Measurements from ENCODE around the gene FAM72B. TPM values are rescaled to one million over a fixed set of nuclear protein-coding genes. Genes with fewer than 3 reads are reported as not detected.
"Not testable (repeated sequence)": the region's sequence is repeated elsewhere in the genome, so short reads cannot be mapped to it uniquely, and the experiment has no call there.

FAM72B gene
- total RNA-seq, 1 donor from 2014 or later = 3.1 TPM

DNA sequence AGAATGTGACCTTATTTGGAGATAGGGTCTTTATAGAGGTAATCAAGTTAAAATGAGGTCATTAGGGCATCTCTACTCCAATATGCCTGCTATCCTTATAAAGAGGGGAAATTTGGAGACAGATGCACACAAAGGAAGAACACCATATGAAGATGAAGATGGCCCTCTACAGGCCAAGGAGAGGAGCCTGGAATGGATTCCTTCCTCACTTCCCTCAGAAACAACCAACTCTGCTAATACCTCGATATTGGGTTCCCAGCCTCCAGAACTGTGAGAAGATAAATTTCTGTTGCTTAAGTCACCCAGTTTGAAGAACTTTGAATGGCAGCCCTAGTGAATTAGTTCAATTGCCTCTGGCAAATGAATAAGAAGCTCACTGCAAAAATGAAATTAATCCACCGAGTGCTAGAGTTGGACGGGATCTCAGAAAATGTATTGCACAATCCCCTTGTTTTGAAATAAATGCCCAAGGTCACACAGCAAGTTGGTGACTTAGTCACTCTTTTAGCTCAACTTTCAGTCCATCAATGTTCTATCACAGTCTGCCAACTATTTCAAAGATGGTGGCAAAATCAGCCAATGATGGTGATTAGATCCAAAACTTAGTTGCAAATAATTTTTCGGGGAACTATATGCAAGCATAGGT is 27.1 kb downstream of the FAM72B start:
- not testable (repeated sequence) for DNase-seq (ENCODE audit: low spot score, unreplicated experiment); H3K36me3 Mint-ChIP-seq (ENCODE audit: insufficient read depth); H3K27me3 Mint-ChIP-seq; H3K9me3 Mint-ChIP-seq (ENCODE audit: low read depth); H3K27ac Mint-ChIP-seq; H3K4me1 Mint-ChIP-seq (ENCODE audit: low read depth); H3K4me3 Mint-ChIP-seq (ENCODE audit: low read depth)

DNA sequence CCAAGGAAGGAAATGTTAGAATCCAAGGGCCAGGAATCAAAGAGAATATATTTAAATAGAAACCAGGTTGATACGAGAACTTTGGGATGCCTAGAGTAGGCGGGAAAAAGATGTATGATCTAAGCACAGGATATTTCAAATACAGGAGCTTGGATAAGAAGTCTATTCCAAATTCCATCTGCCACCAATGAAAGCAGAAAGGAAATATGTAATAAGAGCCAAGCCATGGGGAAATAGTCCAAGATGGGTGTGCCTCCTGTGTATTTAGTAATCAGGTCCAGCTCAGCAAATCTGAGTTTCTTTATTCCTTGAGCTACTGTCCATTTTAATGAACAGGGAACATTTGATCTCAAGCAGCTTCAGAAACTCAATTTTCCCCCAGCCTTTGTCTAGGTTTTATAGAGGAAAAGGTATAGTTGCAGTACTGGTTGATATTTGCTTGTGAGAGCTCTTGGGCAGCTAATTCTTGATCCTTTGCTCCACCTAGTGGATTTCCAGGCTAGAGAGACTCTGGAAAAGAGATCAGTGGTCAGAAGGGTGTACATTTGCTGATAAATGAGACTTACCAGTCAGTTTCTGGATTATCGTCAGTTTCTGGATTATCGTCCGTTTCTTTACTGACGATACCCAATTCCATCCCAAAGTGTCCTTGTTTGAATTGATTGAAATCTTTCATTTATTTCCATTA is 28.3 kb downstream of the FAM72B start:
- not testable (repeated sequence) for H3K9me3 Mint-ChIP-seq (ENCODE audit: low read depth); DNase-seq (ENCODE audit: low spot score, unreplicated experiment)

DNA sequence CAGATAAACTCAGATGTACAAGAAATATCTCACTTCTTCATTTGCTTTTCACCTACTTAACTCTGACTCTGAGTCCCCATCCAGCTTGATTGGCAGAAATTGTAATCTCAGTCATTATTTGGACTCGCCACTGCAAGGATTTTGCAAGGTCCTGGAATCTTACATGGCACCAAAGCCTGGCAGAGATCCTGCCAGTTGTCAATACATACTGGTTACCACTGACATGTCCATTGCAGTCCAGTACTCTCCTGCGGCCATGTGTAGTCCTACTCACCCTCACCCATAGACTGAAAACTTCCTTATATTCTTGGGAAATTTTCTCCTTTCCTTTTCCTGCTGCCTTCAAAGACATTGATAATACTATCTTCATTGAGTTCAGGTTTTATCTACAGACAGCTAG is 29.3 kb downstream of the FAM72B start:
- not testable (repeated sequence) for H3K4me1 Mint-ChIP-seq (ENCODE audit: low read depth); H3K9me3 Mint-ChIP-seq (ENCODE audit: low read depth); H3K27ac Mint-ChIP-seq; H3K4me3 Mint-ChIP-seq (ENCODE audit: low read depth); DNase-seq (ENCODE audit: low spot score, unreplicated experiment); H3K27me3 Mint-ChIP-seq; H3K36me3 Mint-ChIP-seq (ENCODE audit: insufficient read depth)

More for the DNA sequence above, 28.3 kb downstream of the FAM72B start:
- H3K4me3 Mint-ChIP-seq (ENCODE audit: low read depth); H3K4me1 Mint-ChIP-seq (ENCODE audit: low read depth); H3K27ac Mint-ChIP-seq; H3K27me3 Mint-ChIP-seq; H3K36me3 Mint-ChIP-seq (ENCODE audit: insufficient read depth): not testable (repeated sequence)
- TF ChIP-seq, protein P1, sequence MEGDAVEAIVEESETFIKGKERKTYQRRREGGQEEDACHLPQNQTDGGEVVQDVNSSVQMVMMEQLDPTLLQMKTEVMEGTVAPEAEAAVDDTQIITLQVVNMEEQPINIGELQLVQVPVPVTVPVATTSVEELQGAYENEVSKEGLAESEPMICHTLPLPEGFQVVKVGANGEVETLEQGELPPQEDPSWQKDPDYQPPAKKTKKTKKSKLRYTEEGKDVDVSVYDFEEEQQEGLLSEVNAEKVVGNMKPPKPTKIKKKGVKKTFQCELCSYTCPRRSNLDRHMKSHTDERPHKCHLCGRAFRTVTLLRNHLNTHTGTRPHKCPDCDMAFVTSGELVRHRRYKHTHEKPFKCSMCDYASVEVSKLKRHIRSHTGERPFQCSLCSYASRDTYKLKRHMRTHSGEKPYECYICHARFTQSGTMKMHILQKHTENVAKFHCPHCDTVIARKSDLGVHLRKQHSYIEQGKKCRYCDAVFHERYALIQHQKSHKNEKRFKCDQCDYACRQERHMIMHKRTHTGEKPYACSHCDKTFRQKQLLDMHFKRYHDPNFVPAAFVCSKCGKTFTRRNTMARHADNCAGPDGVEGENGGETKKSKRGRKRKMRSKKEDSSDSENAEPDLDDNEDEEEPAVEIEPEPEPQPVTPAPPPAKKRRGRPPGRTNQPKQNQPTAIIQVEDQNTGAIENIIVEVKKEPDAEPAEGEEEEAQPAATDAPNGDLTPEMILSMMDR (IDR thresholded peaks at IDR 0.05; ENCODE audit: unreplicated experiment) = peak; percentile 36

DNA sequence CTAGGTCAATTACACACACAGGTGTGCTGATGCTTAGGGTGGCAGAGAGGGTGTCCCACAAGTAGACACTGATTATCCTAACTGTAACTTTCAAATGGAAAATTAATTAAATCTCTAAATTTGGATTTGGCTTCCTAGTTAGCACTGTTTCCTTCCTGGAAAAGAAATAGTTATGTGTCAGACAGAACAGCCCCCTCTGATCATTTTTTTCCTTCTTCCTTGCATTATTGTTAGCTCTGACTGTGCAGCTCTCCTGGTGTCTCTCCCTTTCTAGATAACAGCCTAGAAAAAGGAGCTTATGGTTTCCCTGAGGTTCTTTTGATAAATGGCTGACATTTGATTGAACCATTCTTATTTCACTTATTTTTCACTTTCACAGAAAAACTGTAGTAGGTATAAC is 31.4 kb downstream of the FAM72B start:
- H3K4me3 Mint-ChIP-seq (ENCODE audit: low read depth); H3K9me3 Mint-ChIP-seq (ENCODE audit: low read depth); DNase-seq (ENCODE audit: low spot score, unreplicated experiment); H3K4me1 Mint-ChIP-seq (ENCODE audit: low read depth); H3K27me3 Mint-ChIP-seq; H3K27ac Mint-ChIP-seq; H3K36me3 Mint-ChIP-seq (ENCODE audit: insufficient read depth): not testable (repeated sequence)

DNA sequence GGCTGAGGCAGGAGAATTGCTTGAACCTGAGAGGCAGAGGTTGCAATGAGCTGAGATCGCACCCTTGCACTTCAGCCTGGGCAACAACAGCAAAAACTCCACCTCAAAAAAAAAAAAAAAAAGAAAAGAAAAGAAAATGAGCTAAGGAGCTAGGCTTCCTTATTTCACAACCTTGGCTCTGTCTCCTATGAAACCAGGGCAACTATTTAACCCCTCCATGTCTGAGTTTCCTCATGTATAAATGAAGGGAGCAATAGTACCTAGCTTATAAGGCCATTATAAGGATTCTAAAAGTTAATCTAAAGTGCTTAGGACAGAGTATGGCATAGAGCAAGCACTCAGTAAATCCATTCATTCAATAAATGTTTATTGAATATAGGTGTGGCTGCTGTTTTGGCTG is 32.8 kb downstream of the FAM72B start:
- H3K27ac Mint-ChIP-seq; DNase-seq (ENCODE audit: low spot score, unreplicated experiment); H3K4me1 Mint-ChIP-seq (ENCODE audit: low read depth); H3K27me3 Mint-ChIP-seq; H3K4me3 Mint-ChIP-seq (ENCODE audit: low read depth); H3K36me3 Mint-ChIP-seq (ENCODE audit: insufficient read depth); H3K9me3 Mint-ChIP-seq (ENCODE audit: low read depth): not testable (repeated sequence)

DNA sequence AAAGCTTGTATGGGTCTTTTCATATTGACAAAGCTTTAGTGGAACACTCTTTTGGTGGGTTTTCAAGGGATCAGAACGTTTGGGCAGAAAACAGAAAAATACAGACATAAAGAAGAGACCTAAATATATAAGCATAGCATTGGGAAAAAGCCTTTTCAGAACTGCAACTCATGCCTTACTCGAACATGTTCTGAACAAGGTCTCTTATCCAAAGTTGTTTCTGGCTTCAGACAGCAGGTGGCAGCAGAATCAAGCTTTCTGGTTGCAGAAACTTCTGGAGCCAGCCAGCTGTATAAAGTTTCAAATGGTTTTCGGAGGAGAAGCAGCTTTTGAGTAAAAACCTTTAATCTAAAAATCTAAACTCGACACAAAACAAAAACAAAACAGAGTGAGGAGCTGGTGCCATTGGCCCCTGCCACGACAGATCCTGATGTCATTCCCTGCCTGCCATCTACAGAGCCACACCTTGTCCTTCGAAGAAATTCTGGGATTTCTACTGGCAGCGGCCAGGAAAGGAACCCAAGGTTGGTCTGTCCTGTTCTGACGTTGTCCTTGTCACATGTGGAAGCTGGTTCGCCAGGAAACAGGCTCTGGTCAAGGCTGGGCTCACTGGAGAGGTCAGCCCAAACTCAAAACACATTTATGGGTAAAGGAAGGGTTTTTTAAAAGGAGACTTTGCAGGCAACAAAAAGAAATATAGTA is 35.5 kb downstream of the FAM72B start:
- not testable (repeated sequence) for H3K9me3 Mint-ChIP-seq (ENCODE audit: low read depth); H3K36me3 Mint-ChIP-seq (ENCODE audit: insufficient read depth); H3K27ac Mint-ChIP-seq; H3K4me1 Mint-ChIP-seq (ENCODE audit: low read depth); H3K4me3 Mint-ChIP-seq (ENCODE audit: low read depth); DNase-seq (ENCODE audit: low spot score, unreplicated experiment); H3K27me3 Mint-ChIP-seq

DNA sequence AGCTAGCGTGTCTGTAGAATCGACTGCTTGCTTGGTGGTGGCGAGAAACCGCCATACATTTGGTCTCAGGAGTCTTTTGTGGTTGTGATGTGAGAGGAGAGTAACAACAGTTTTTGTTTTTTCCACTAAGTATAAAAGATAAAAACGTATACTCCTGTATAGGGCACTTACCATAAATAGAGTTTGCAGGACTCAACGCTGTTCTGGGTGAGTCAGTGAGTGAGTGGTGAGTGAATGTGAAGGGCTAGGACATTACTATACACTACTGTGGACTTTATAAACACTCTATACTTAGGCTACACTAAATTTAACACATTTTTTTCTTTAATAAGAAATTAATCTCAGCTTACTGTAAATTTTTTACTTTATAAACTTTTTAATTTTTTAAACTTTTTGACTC is 43.7 kb downstream of the FAM72B start:
- DNase-seq (ENCODE audit: low spot score, unreplicated experiment); H3K9me3 Mint-ChIP-seq (ENCODE audit: low read depth); H3K27ac Mint-ChIP-seq; H3K4me3 Mint-ChIP-seq (ENCODE audit: low read depth); H3K36me3 Mint-ChIP-seq (ENCODE audit: insufficient read depth); H3K27me3 Mint-ChIP-seq; H3K4me1 Mint-ChIP-seq (ENCODE audit: low read depth): not testable (repeated sequence)

DNA sequence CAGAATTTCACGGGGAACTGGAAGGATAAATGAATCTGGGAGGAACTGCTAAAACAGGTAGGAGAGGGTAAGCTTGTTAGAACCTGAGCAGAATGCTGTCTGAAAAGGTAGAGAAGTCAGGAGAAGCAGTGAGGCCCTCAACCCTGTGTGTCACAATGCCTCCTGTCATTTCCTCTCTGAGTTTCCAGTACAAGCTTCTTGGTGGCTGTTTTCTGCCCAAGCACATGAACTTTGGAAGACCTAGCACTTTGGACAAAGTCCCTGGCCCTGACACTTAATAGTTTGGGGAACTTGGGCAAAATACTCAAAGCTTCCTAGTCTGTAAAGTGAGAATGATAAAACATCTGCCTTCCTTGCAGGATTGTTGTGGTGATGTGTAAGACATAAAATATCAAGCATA is 52.6 kb downstream of the FAM72B start:
- H3K27ac Mint-ChIP-seq; H3K4me3 Mint-ChIP-seq (ENCODE audit: low read depth); DNase-seq (ENCODE audit: low spot score, unreplicated experiment): not testable (repeated sequence)

DNA sequence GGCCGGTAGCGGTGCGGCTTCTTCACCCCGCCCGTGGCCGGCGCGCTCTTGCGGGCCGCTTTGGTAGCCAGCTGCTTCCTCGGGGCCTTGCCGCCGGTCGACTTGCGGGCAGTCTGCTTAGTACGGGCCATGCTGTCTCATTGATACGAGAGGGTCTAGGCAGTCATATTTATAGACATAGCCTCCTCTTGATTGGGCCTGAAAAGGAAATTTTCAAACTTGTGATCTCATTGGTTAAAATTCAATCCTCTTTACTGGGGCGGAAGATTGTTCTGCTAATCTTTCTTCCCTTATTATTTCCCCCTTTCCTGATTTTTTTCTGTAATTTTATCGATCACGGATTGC is 65.7 kb downstream of the FAM72B start:
- H3K4me1 Mint-ChIP-seq (ENCODE audit: low read depth); DNase-seq (ENCODE audit: low spot score, unreplicated experiment); H3K9me3 Mint-ChIP-seq (ENCODE audit: low read depth); H3K36me3 Mint-ChIP-seq (ENCODE audit: insufficient read depth); H3K27me3 Mint-ChIP-seq; H3K27ac Mint-ChIP-seq; H3K4me3 Mint-ChIP-seq (ENCODE audit: low read depth): not testable (repeated sequence)

More for the DNA sequence above, 52.6 kb downstream of the FAM72B start:
- H3K36me3 Mint-ChIP-seq (ENCODE audit: insufficient read depth); H3K4me1 Mint-ChIP-seq (ENCODE audit: low read depth); H3K27me3 Mint-ChIP-seq; H3K9me3 Mint-ChIP-seq (ENCODE audit: low read depth): not testable (repeated sequence)

Other genes starting within 250 kb of the FAM72B start
- gene SRGAP2C, start 635 bp upstream of the FAM72B start, total RNA-seq = 14.4 and 18.2 TPM in 2 replicates